HG03108 (cell line): Measurements from ENCODE around the gene STAT5B.
"Not testable (repeated sequence)": the region's sequence is repeated elsewhere in the genome, so short reads cannot be mapped to it uniquely, and the experiment has no call there.

Experiments
- ATAC-seq: cut with Tn5 transposase; IDR thresholded peaks from one replicate; pipeline ENCODE4 v1.9.1; 2021; ENCODE audit warnings: moderate library complexity; ENCODE audit not compliant: unreplicated experiment

Gene STAT5B

GRCh38 chr17:42276359-42276608 is at the start of gene STAT5B:
Gene STAT5B, minus strand, starts transcription at chr17:42276391. Its CDS starts 44,264 bp downstream, at chr17:42232127.
- peak; percentile 45 for ATAC-seq

GRCh38 chr17:42325026-42325425 is 48.8 kb upstream of the STAT5B start:
- ATAC-seq = no peak

GRCh38 chr17:42323268-42323773 is 47.1 kb upstream of the STAT5B start:
- no peak for ATAC-seq

GRCh38 chr17:42322382-42323267 is 46.4 kb upstream of the STAT5B start:
- ATAC-seq = no peak

- ATAC-seq = no peak
Observed at GRCh38 chr17:42321555-42321954, 45.4 kb upstream of the STAT5B start.

GRCh38 chr17:42317967-42318366 is 41.8 kb upstream of the STAT5B start:
- ATAC-seq = not testable (repeated sequence)

GRCh38 chr17:42317266-42317845 is 41.2 kb upstream of the STAT5B start:
- ATAC-seq = no peak

- no peak for ATAC-seq
Observed at GRCh38 chr17:42316755-42317154, 40.6 kb upstream of the STAT5B start.

GRCh38 chr17:42315402-42316156 is 39.4 kb upstream of the STAT5B start:
- peak; percentile 25 for ATAC-seq

GRCh38 chr17:42313773-42314566 is 37.8 kb upstream of the STAT5B start:
- no peak for ATAC-seq

- no peak for ATAC-seq
Observed at GRCh38 chr17:42313389-42313772, 37.2 kb upstream of the STAT5B start.

- ATAC-seq = peak; percentile 45
Observed at GRCh38 chr17:42312285-42313130, 36.3 kb upstream of the STAT5B start.

- no peak for ATAC-seq
Observed at GRCh38 chr17:42312035-42312284, 35.8 kb upstream of the STAT5B start.

- ATAC-seq = no peak
Observed at GRCh38 chr17:42311240-42312034, 35.2 kb upstream of the STAT5B start.

- ATAC-seq = no peak
Observed at GRCh38 chr17:42310787-42311215, 34.6 kb upstream of the STAT5B start.

GRCh38 chr17:42309986-42310786 is 34.0 kb upstream of the STAT5B start:
- no peak for ATAC-seq

GRCh38 chr17:42309142-42309541 is 33.0 kb upstream of the STAT5B start:
- no peak for ATAC-seq

- no peak for ATAC-seq
Observed at GRCh38 chr17:42308446-42308845, 32.3 kb upstream of the STAT5B start.
